Vagina (tissue), 2 donors: ENCODE results near the gene TOGARAM1.

Experiments used
- CTCF ChIP-seq, 3 experiments: fragments of 450-650 bp in 2 of 3; fragments of 200-600 bp in 1 of 3; sonication (generic) in 1 of 3; IDR thresholded peaks; one replicate each; pipeline ENCODE4 v1.5.1; 2017 to 2019; ENCODE audit warnings: antibody characterized with exemption in 3 of 3, mild to moderate bottlenecking in 2 of 3, moderate library complexity in 2 of 3
- POLR2A ChIP-seq, 2 donors: fragments of 450-650 bp; IDR thresholded peaks; one replicate each; pipeline ENCODE4 v1.6.1; 2017; ENCODE audit warnings: antibody characterized with exemption in 2 of 2, mild to moderate bottlenecking in 2 of 2, moderate library complexity in 2 of 2

DNA sequence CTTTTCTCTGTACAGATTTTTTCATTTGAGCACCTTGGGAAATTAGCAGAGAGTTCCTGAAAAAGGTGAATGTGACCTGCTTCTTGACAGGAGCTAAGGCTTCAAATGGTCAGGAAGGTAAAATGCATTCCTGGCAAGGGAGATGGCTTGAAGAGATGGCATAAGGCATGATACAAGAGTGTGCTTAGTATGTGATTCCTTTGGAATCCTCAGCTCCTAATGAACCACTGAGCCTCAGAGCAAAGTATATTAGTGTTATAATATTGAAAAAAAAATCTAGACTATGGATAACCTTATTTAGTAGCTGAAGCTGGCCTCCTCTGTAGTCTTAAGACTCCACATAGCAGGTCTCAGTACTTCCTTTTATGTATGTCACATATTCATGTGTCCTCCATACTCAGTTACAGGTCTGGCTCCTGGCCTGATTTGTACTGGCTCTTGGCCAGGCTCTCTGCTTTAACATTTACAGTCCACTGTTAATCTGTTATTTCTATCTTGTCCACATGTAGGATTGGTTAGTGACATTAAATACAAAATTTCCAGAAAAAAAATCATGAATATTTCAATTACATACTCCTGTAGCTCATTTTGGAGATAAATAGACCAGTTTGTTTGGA is 17.9 kb downstream of the TOGARAM1 start:
- TF ChIP-seq CTCF (IDR thresholded peaks at IDR 0.05) (no peak), POLR2A (IDR thresholded peaks at IDR 0.05) (no peak)
